Thyroid gland (tissue), 4 donors: ENCODE data around the gene ZNF48. TPM values are rescaled to one million over a fixed set of nuclear protein-coding genes. Genes with fewer than 3 reads are reported as not detected.

Experiments
- DNase-seq, 2 donors: peaks; one replicate each; pipeline ENCODE4 v3.0.0-alpha.2; 2019
- H3K27ac ChIP-seq, 3 donors: fragments of 200-600 bp; sonication (generic); 1 replicate in 2 of 3; 2 replicates in 1 of 3; pipeline ENCODE4 v1.5.1; 2016 to 2019; ENCODE audit warnings: mild to moderate bottlenecking in 1 of 3, moderate library complexity in 1 of 3
- H3K27me3 ChIP-seq: fragments of 200-600 bp; sonication (generic); one replicate; pipeline ENCODE4 v1.5.1; 2019
- H3K36me3 ChIP-seq, 2 donors: fragments of 200-600 bp; sonication (generic); one replicate each; pipeline ENCODE4 v1.5.1; 2016 to 2019
- H3K4me1 ChIP-seq, 2 donors: fragments of 200-600 bp; sonication (generic); one replicate each; pipeline ENCODE4 v1.5.1; 2017 to 2019
- H3K4me3 ChIP-seq, 3 donors: fragments of 200-600 bp; sonication (generic); replicated peaks in 1 of 3; 1 replicate in 2 of 3; 2 replicates in 1 of 3; pipeline ENCODE4 v1.5.1; 2016; ENCODE audit warnings: mild to moderate bottlenecking in 1 of 3
- H3K9me3 ChIP-seq: fragments of 200-600 bp; sonication (generic); one replicate; pipeline ENCODE4 v1.5.1; 2017
- POLR2A ChIP-seq, 2 donors: fragments of 450-650 bp; IDR thresholded peaks; one replicate each; pipeline ENCODE4 v1.6.1; 2017; ENCODE audit warnings: antibody characterized with exemption in 2 of 2, mild to moderate bottlenecking in 2 of 2, moderate library complexity in 1 of 2
- WGBS, 2 donors: methylation state at CpG; one replicate each; pipeline ENCODE4 v1.1.5; 2017; 5-methylcytosine and 5-hydroxymethylcytosine counted together
- intact Hi-C: fragments of 100-400 bp; cut with DNase I; formaldehyde crosslinking; loops from one replicate; pipeline ENCODE4 v1.15.1; 2023
- total RNA-seq, 4 donors: library from RNA; depleted of rRNA; stranded (reverse); fragments of >200 nt; gene quantifications; one replicate each; pipeline ENCODE4 v1.2.3, GENCODE V29; 2016
- TF ChIP-seq, protein P1 (sequence below), 6 experiments: fragments of 200-600 bp in 3 of 6; fragments of 450-650 bp in 3 of 6; sonication (generic) in 3 of 6; IDR thresholded peaks; one replicate each; pipeline ENCODE4 v1.5.1; 2016 to 2019; ENCODE audit warnings: antibody characterized with exemption in 6 of 6, mild to moderate bottlenecking in 2 of 6, inconsistent platforms in 1 of 6, moderate library complexity in 1 of 6

Gene ZNF48
- total RNA-seq, 4 donors from 2014 or later = 8.5 to 12.2 (median 9.4) TPM

DNA sequence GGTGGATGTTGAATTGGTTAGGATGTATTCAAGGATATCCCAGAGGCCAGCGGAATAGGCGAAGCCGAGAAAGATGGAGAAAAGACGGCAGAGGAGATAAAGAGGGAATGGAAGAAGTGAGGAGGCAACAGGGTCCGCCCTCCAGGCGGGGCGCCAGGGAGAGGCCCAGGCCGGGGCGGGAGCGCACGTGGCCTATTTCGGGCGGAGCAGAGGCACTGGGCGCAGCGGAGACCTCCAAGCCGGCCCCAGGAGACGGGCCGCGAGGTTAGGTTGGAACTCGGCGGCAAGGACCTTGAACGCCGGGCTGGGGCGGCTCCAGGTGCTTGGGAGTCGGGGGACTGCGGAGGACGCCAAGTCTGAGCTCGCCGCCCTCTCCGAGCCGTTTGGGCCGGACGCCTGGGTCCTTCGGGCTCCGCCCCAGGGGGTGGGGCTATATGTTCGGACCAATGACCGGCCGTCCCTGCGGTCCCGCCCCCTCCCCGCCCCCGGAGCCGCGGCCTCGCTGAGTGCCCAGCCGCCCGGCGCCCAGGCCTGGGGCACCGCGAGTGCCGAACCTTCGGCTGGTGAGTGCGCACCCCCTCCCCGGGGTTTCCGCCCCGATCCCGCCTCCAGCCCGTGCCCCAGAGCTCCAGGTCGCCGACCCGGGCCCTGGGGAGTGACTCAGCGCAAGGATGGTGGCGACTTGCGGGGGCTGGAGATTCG is 12.0 kb downstream of the ZNF48 start, which contains the start of gene ZNF771:
Gene ZNF771, plus strand, starts transcription at position 505 of the 702 bp plus-strand sequence. CDS start 448 bp downstream, outside the sequence.
- peak; percentile 95 for DNase-seq
- Histone ChIP-seq H3K4me1 (peaks cover 5 to 19% of the 10 kb centered on the region in 2 donors), H3K27ac (peak within 1 kb of the TSS; percentile 51 to 72 (median 56)), H3K9me3 (no peaks in the 10 kb centered on the region), H3K36me3 (no peaks in the 10 kb centered on the region), H3K4me3 (peak within 1 kb of the TSS; percentile 71 to 72 (median 72)), H3K27me3 (no peaks in the 10 kb centered on the region)
- intact Hi-C loops = no loop called here
- TF ChIP-seq, protein P1, sequence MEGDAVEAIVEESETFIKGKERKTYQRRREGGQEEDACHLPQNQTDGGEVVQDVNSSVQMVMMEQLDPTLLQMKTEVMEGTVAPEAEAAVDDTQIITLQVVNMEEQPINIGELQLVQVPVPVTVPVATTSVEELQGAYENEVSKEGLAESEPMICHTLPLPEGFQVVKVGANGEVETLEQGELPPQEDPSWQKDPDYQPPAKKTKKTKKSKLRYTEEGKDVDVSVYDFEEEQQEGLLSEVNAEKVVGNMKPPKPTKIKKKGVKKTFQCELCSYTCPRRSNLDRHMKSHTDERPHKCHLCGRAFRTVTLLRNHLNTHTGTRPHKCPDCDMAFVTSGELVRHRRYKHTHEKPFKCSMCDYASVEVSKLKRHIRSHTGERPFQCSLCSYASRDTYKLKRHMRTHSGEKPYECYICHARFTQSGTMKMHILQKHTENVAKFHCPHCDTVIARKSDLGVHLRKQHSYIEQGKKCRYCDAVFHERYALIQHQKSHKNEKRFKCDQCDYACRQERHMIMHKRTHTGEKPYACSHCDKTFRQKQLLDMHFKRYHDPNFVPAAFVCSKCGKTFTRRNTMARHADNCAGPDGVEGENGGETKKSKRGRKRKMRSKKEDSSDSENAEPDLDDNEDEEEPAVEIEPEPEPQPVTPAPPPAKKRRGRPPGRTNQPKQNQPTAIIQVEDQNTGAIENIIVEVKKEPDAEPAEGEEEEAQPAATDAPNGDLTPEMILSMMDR (IDR thresholded peaks at IDR 0.05) = no peak
- peak in 1 of 2 donors; percentile 63 for TF ChIP-seq POLR2A (IDR thresholded peaks at IDR 0.05)
- WGBS, 2 donors = 0% methylated on average over 26 to 27 of the region's 65 CpGs

DNA sequence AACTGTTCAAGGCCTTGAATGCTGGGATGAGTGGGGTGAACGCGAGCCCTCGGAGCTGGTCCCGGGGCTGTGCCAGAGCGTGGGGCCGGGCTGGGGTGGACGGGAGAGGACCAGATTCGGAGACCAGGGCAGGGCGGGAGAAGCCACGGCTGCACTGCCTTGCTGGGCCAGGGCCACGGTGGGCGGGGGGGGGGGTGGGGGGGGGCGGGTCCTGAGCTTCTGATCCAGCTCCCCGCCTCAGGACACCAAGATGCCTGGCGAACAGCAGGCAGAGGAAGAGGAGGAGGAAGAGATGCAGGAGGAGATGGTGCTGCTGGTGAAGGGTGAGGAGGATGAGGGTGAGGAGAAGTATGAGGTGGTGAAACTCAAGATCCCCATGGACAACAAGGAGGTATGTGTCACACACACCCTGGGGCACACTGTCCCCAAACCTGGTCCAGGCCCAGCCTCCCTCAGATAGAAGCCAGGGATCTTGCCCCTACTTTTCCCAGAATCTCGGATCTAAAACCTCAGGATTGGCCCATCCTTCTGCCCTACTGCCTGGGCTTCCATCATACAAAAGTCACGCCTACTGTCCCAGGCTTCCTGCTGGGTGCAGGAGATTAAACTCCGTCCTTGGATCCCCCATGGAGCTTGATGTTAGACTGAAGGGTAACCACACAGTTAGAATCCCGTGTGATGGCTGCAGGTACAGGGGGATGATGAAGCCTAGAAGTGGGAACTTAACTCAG is 12.7 kb downstream of the ZNF48 start:
- Histone ChIP-seq H3K27ac (peak overlapping the region; percentile 51 to 72 (median 56)), H3K4me3 (peak overlapping the region; percentile 71 to 72 (median 72)), H3K4me1 (peaks cover 5 to 19% of the 10 kb centered on the region in 2 donors), H3K9me3 (no peaks in the 10 kb centered on the region), H3K27me3 (no peaks in the 10 kb centered on the region), H3K36me3 (no peaks in the 10 kb centered on the region)
- no peak for DNase-seq
- WGBS, 2 donors = 16 to 30% methylated on average over 9 to 18 of the region's 19 CpGs
- intact Hi-C loops = no loop called here
- TF ChIP-seq, protein P1 (IDR thresholded peaks at IDR 0.05) = no peak
- TF ChIP-seq POLR2A (IDR thresholded peaks at IDR 0.05) = no peak

DNA sequence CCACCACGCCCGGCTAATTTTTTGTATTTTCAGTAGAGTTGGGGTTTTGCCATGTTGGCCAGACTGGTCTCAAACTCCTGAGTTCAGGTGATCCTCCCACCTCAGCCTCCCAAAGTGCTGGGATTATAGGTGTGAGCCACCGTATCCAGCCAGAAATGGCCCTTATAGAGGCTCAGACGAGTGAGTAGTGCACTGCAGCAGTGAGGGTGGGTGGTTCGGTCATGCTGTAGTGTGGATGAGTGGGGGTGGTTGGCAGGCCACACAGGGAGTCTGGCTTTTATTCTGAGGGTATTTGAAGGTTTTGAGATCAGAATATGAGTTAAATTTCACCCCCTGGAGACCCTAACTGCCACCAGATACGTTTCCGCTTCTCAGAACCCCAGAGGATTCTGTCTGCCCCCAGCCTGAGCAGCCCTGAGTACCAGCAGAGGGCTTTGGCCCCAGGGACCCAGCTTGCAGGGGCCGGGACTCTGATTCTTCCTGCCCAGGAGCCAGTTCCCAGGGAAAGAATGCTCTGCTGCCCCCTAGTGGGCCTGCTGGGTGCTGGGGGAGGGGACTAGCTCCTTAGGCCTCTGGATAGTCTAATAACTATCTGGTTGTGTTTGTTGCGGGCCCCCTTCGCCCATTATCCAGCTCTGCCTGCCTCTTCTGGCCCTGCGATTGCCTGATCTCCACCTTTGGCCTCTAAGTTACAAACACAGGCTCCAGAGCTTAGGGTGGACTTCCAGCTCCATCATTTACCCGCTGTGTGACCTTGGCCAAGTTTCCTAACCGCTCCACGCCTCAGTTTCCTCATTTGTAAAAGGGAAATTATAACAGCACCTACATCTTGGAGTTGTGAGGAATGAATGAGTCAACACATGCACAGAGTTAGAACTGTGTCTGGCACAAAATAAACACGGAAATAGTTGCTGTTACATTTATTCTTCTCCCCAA is 14.2 kb downstream of the ZNF48 start:
- no peak overlapping the region for H3K4me3 ChIP-seq
- H3K27me3 ChIP-seq = no peaks in the 10 kb centered on the region
- peaks cover 5 to 19% of the 10 kb centered on the region in 2 donors for H3K4me1 ChIP-seq
- no peaks in the 10 kb centered on the region for H3K9me3 ChIP-seq
- intact Hi-C loops = no loop called here
- TF ChIP-seq POLR2A (IDR thresholded peaks at IDR 0.05) = no peak
- TF ChIP-seq, protein P1 (IDR thresholded peaks at IDR 0.05) = peak; percentile 82 to 96 (median 91)
- peak overlapping the region in 2 of 3 donors; percentile 19 to 27 for H3K27ac ChIP-seq
- WGBS, 2 donors = 45 to 47% methylated on average over 14 to 15 of the region's 15 CpGs
- H3K36me3 ChIP-seq = no peaks in the 10 kb centered on the region
- DNase-seq = peak; percentile 88 to 93

DNA sequence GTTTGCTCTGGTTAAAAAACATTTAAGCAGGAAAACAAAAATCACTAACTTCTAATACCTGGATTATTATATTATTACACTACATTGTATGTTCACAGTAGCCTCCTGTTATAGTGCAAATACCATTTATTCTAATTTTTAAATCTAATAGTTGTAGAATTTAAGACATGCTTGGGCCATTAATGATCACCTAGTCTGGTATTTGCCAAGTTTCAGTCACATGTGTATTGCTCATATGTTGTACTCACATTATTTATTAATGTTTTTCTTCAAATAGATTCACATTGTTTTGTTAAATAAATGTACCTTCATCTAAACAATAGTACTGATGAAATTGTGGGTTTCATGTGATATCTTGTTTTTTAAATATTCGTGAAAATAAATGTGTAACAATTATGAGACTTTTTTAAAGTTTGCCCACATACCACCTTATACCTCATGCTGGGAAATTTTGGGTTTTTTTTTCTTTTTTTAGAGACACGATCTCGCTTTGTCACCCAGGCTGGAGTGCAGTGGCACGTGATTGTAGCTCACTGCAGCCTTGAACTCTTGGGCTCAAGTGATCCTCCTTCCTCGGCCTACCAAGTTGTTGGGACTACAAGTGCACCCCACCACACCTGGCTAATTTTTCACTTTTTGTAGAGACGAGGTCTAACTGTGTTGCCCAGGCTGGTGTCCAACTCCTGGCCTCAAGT is 18.0 kb downstream of the ZNF48 start:
- Histone ChIP-seq H3K4me3 (no peak overlapping the region), H3K9me3 (no peaks in the 10 kb centered on the region), H3K27ac (no peak overlapping the region), H3K4me1 (peaks cover 6 to 9% of the 10 kb centered on the region in 2 donors), H3K36me3 (no peaks in the 10 kb centered on the region), H3K27me3 (no peaks in the 10 kb centered on the region)
- DNase-seq = no peak
- intact Hi-C loops = no loop called here
- TF ChIP-seq, protein P1 (IDR thresholded peaks at IDR 0.05) = no peak
- TF ChIP-seq POLR2A (IDR thresholded peaks at IDR 0.05) = no peak
- WGBS, 2 donors = 89 to 90% methylated on average over 6 of the region's 6 CpGs
